ENCODE data around the gene ORM2. TPM values are rescaled to one million over a fixed set of nuclear protein-coding genes. Genes with fewer than 3 reads are reported as not detected.

The ORM2 gene
- total RNA-seq, 1 donor from 2014 or later, result not detected

DNA sequence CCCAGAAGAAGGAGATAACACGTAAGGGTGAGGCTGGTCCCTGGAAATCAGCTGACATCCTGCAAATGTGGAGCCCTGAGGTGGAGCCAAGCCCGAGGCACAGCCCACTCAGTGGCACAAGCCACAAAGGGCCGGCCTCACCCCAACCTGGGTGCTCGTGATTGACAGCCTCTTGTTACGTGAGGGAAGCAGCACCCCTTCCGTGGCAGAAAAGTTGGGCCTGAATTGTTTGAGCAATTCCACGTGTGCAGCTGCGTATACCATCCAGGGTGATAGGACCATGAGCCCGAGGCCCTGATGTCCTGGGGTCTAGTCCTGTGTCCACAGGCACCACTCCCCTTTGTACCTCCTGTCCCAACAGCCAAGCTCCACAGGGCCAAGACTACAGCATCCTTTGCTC, 4.8 kb downstream of the ORM2 start:
- Histone ChIP-seq H3K36me3 (ENCODE audit: insufficient read depth, low read length) (peaks cover 4% of the 10 kb centered on the region), H3K4me1 (ENCODE audit: insufficient read depth, low read length) (no peaks in the 10 kb centered on the region), H3K9ac (ENCODE audit: low read length) (no peak overlapping the region), H4K20me1 (ENCODE audit: insufficient read depth, low read length) (no peaks in the 10 kb centered on the region), H2AFZ (ENCODE audit: low read depth, low read length) (no peak overlapping the region), H3K4me2 (ENCODE audit: low read length) (no peak overlapping the region), H3K27me3 (ENCODE audit: insufficient read depth, low read length) (no peaks in the 10 kb centered on the region), H3K27ac (ENCODE audit: low read depth, low read length) (no peak overlapping the region), H3K4me3 (ENCODE audit: insufficient read depth, low read depth, low read length) (no peak overlapping the region), H3K9me3 (ENCODE audit: insufficient read depth, low read depth, low read length) (no peaks in the 10 kb centered on the region), H3K79me2 (ENCODE audit: insufficient read depth, low read length) (no peaks in the 10 kb centered on the region)
- Mint-ChIP-seq H3K27ac (ENCODE audit: unreplicated experiment) (peak overlapping the region; percentile 1), H3K4me3 (ENCODE audit: unreplicated experiment) (no peak overlapping the region), H3K9me3 (ENCODE audit: unreplicated experiment) (no peaks in the 10 kb centered on the region), H3K4me1 (ENCODE audit: low read depth, unreplicated experiment) (no peaks in the 10 kb centered on the region), H3K36me3 (ENCODE audit: low read depth, unreplicated experiment) (peaks cover 15% of the 10 kb centered on the region), H3K27me3 (ENCODE audit: low read depth, unreplicated experiment) (peaks cover 4% of the 10 kb centered on the region)
- no peak for TF ChIP-seq EZH2 (IDR thresholded peaks at IDR 0.05; ENCODE audit: insufficient read depth, low read length)
- TF ChIP-seq, protein P1, sequence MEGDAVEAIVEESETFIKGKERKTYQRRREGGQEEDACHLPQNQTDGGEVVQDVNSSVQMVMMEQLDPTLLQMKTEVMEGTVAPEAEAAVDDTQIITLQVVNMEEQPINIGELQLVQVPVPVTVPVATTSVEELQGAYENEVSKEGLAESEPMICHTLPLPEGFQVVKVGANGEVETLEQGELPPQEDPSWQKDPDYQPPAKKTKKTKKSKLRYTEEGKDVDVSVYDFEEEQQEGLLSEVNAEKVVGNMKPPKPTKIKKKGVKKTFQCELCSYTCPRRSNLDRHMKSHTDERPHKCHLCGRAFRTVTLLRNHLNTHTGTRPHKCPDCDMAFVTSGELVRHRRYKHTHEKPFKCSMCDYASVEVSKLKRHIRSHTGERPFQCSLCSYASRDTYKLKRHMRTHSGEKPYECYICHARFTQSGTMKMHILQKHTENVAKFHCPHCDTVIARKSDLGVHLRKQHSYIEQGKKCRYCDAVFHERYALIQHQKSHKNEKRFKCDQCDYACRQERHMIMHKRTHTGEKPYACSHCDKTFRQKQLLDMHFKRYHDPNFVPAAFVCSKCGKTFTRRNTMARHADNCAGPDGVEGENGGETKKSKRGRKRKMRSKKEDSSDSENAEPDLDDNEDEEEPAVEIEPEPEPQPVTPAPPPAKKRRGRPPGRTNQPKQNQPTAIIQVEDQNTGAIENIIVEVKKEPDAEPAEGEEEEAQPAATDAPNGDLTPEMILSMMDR (IDR thresholded peaks at IDR 0.05; ENCODE audit: insufficient read depth, low read depth, low read length), result no peak
- no peak for DNase-seq (ENCODE audit: low read depth)
- no peak for FAIRE-seq

DNA sequence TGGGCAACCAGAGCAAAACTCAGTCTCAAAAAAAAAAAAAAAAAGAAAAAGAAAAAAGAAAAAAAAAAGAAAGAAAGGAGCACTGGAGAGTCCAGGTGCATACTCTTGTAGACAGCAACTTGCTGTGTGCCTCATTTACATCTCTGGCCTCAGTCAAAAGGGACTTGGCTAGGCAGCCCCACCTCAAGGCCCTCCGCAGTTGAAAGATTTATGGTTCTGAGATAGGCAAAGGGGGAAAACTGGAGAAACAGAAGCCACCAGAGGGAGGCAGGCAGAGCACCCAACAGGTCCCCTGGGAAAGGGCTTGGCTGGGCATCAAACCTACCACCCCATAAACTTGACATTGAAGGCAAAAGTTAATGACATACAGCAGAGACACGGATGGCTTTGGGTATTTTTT, 6.1 kb downstream of the ORM2 start:
- Mint-ChIP-seq H3K27me3 (ENCODE audit: low read depth, unreplicated experiment) (peaks cover 1% of the 10 kb centered on the region), H3K9me3 (ENCODE audit: unreplicated experiment) (no peaks in the 10 kb centered on the region), H3K4me3 (ENCODE audit: unreplicated experiment) (no peak overlapping the region), H3K36me3 (ENCODE audit: low read depth, unreplicated experiment) (peaks cover 17% of the 10 kb centered on the region), H3K27ac (ENCODE audit: unreplicated experiment) (no peak overlapping the region), H3K4me1 (ENCODE audit: low read depth, unreplicated experiment) (no peaks in the 10 kb centered on the region)
- no peak for TF ChIP-seq EZH2 (IDR thresholded peaks at IDR 0.05; ENCODE audit: insufficient read depth, low read length)
- TF ChIP-seq, protein P1 (IDR thresholded peaks at IDR 0.05; ENCODE audit: insufficient read depth, low read depth, low read length), result no peak
- Histone ChIP-seq H3K4me3 (ENCODE audit: insufficient read depth, low read depth, low read length) (no peak overlapping the region), H3K4me2 (ENCODE audit: low read length) (no peak overlapping the region), H3K27me3 (ENCODE audit: insufficient read depth, low read length) (no peaks in the 10 kb centered on the region), H4K20me1 (ENCODE audit: insufficient read depth, low read length) (no peaks in the 10 kb centered on the region), H3K27ac (ENCODE audit: low read depth, low read length) (no peak overlapping the region), H3K9ac (ENCODE audit: low read length) (no peak overlapping the region), H3K79me2 (ENCODE audit: insufficient read depth, low read length) (no peaks in the 10 kb centered on the region), H2AFZ (ENCODE audit: low read depth, low read length) (no peak overlapping the region), H3K4me1 (ENCODE audit: insufficient read depth, low read length) (no peaks in the 10 kb centered on the region), H3K9me3 (ENCODE audit: insufficient read depth, low read depth, low read length) (no peaks in the 10 kb centered on the region), H3K36me3 (ENCODE audit: insufficient read depth, low read length) (peaks cover 4% of the 10 kb centered on the region)
- no peak for DNase-seq (ENCODE audit: low read depth)
- FAIRE-seq, result no peak

DNA sequence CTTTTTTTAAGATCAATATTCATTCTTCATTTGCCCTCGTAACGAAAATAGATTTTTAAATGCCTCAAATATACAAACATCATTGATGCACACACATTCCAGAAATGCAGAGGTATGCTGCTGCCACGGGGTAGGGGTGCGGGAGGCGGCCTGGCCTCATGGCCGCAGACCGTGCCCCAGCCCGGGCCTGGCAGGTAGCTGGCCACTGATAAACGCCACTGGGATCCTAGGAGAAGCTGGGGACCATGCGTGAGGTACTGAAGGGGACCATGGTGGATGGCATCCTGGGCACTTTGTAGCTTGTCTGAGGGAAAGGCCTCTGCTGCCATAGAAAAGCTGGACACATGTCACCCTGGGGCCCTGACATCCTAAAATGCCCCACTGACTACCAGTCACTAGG, 6.5 kb downstream of the ORM2 start:
- H3K27me3 Mint-ChIP-seq (ENCODE audit: low read depth, unreplicated experiment), result no peaks in the 10 kb centered on the region
- Histone ChIP-seq H3K27me3 (ENCODE audit: insufficient read depth, low read length) (no peaks in the 10 kb centered on the region), H4K20me1 (ENCODE audit: insufficient read depth, low read length) (no peaks in the 10 kb centered on the region), H3K4me1 (ENCODE audit: insufficient read depth, low read length) (no peaks in the 10 kb centered on the region), H2AFZ (ENCODE audit: low read depth, low read length) (no peak overlapping the region), H3K36me3 (ENCODE audit: insufficient read depth, low read length) (peaks cover 4% of the 10 kb centered on the region), H3K4me3 (ENCODE audit: insufficient read depth, low read depth, low read length) (no peak overlapping the region), H3K79me2 (ENCODE audit: insufficient read depth, low read length) (no peaks in the 10 kb centered on the region), H3K4me2 (ENCODE audit: low read length) (no peak overlapping the region), H3K9ac (ENCODE audit: low read length) (no peak overlapping the region), H3K9me3 (ENCODE audit: insufficient read depth, low read depth, low read length) (no peaks in the 10 kb centered on the region), H3K27ac (ENCODE audit: low read depth, low read length) (no peak overlapping the region)
- FAIRE-seq, result no peak
- no peaks in the 10 kb centered on the region for H3K9me3 Mint-ChIP-seq (ENCODE audit: unreplicated experiment)
- no peak overlapping the region for H3K4me3 Mint-ChIP-seq (ENCODE audit: unreplicated experiment)
- H3K4me1 Mint-ChIP-seq (ENCODE audit: low read depth, unreplicated experiment), result no peaks in the 10 kb centered on the region
- H3K36me3 Mint-ChIP-seq (ENCODE audit: low read depth, unreplicated experiment), result peaks cover 18% of the 10 kb centered on the region
- TF ChIP-seq, protein P1 (IDR thresholded peaks at IDR 0.05; ENCODE audit: insufficient read depth, low read depth, low read length), result no peak
- DNase-seq (ENCODE audit: low read depth), result no peak
- H3K27ac Mint-ChIP-seq (ENCODE audit: unreplicated experiment), result no peak overlapping the region

Measured in astrocyte (in vitro differentiated cells and primary cell).